ENCODE results near the gene NCKAP5. TPM values are rescaled to one million over a fixed set of nuclear protein-coding genes. Genes with fewer than 3 reads are reported as not detected.
A peak's percentile ranks its signal among the peaks of the same experiment; 100 is the strongest.

The NCKAP5 gene
- total RNA-seq, 1 experiment from 2014 or later, result 3.2 TPM

DNA sequence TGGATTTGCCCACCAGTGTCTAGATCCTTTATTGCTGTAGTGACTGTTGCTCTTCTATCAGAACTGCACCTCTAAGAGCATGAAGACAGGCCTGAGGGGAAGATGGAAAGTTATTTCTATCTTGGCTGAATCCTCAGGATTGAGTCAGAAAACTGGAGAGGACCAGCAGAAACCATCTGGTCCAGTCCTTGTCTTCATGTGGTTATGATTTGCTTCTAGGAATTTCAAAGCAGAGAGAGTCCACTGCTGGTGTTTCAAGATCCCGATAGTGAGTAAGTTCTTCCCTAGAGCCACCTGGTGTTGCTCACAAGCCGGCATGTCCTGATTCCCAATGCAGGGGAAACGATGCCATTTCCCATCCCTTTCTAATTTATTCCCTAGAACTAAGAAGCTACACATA lies 84.2 kb downstream of the NCKAP5 start:
- intact Hi-C loops (cut with micrococcal nuclease), result no loop called here
- CTCF ChIA-PET, result no interaction called here
- no peak for ATAC-seq

GRCh38 chr2:133483181-133483580 lies 85.1 kb downstream of the NCKAP5 start:
- ATAC-seq (no peak), DNase-seq (no peak)
- H2AFZ ChIP-seq (ENCODE audit: low read length), result no peak overlapping the region
- no peaks in the 10 kb centered on the region for H3K9me2 ChIP-seq (replicated peaks; ENCODE audit: low read length)
- no peaks in the 10 kb centered on the region for H4K20me1 ChIP-seq (ENCODE audit: low read length)
- ChIA-PET CTCF (no interaction called here), POLR2A (ENCODE audit: unreplicated experiment) (no interaction called here)
- no peaks in the 10 kb centered on the region for H3K27me3 ChIP-seq (ENCODE audit: low read length)
- no peak overlapping the region for H3K9ac ChIP-seq (ENCODE audit: low read length)
- H3K4me1 ChIP-seq (ENCODE audit: insufficient read depth, low read length), result peaks cover 8% of the 10 kb centered on the region
- intact Hi-C loops (cut with micrococcal nuclease), result no loop called here
- TF ChIP-seq EZH2 (IDR thresholded peaks at IDR 0.05; ENCODE audit: low read length, unreplicated experiment) (no peak), EZH2phosphoT487 (IDR thresholded peaks at IDR 0.05; ENCODE audit: borderline replicate concordance, low read length) (no peak)
- TF ChIP-seq, protein P1, sequence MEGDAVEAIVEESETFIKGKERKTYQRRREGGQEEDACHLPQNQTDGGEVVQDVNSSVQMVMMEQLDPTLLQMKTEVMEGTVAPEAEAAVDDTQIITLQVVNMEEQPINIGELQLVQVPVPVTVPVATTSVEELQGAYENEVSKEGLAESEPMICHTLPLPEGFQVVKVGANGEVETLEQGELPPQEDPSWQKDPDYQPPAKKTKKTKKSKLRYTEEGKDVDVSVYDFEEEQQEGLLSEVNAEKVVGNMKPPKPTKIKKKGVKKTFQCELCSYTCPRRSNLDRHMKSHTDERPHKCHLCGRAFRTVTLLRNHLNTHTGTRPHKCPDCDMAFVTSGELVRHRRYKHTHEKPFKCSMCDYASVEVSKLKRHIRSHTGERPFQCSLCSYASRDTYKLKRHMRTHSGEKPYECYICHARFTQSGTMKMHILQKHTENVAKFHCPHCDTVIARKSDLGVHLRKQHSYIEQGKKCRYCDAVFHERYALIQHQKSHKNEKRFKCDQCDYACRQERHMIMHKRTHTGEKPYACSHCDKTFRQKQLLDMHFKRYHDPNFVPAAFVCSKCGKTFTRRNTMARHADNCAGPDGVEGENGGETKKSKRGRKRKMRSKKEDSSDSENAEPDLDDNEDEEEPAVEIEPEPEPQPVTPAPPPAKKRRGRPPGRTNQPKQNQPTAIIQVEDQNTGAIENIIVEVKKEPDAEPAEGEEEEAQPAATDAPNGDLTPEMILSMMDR (conservative IDR thresholded peaks at IDR 0.05; ENCODE audit: low read depth, low read length), result no peak
- no peaks in the 10 kb centered on the region for H3K9me3 ChIP-seq (ENCODE audit: low read length)
- no peak overlapping the region for H3K27ac ChIP-seq (ENCODE audit: low read length)
- no peak overlapping the region for H3K4me3 ChIP-seq (ENCODE audit: low read length)
- H3F3A ChIP-seq (ENCODE audit: low read length, unreplicated experiment), result no peaks in the 10 kb centered on the region
- H3K79me2 ChIP-seq (ENCODE audit: low read length), result no peaks in the 10 kb centered on the region
- no peak overlapping the region for H3K4me2 ChIP-seq (ENCODE audit: low read length)
- no TSS peak for BruUV-seq (replicated peaks)
- H3K36me3 ChIP-seq (ENCODE audit: low read depth, low read length), result no peaks in the 10 kb centered on the region

More for the DNA sequence above, 84.2 kb downstream of the NCKAP5 start:
- POLR2A ChIA-PET (ENCODE audit: unreplicated experiment), result no interaction called here
- TF ChIP-seq EZH2 (IDR thresholded peaks at IDR 0.05; ENCODE audit: low read length, unreplicated experiment), result no peak
- TF ChIP-seq EZH2phosphoT487 (IDR thresholded peaks at IDR 0.05; ENCODE audit: borderline replicate concordance, low read length), result no peak
- TF ChIP-seq, protein P1 (conservative IDR thresholded peaks at IDR 0.05; ENCODE audit: low read depth, low read length), result no peak
- no peak overlapping the region for H2AFZ ChIP-seq (ENCODE audit: low read length)
- peaks cover 8% of the 10 kb centered on the region for H3K4me1 ChIP-seq (ENCODE audit: insufficient read depth, low read length)
- H3K79me2 ChIP-seq (ENCODE audit: low read length), result no peaks in the 10 kb centered on the region
- no peak overlapping the region for H3K27ac ChIP-seq (ENCODE audit: low read length)
- H3K4me3 ChIP-seq (ENCODE audit: low read length), result no peak overlapping the region
- H3F3A ChIP-seq (ENCODE audit: low read length, unreplicated experiment), result no peaks in the 10 kb centered on the region
- H3K27me3 ChIP-seq (ENCODE audit: low read length), result no peaks in the 10 kb centered on the region
- no peaks in the 10 kb centered on the region for H4K20me1 ChIP-seq (ENCODE audit: low read length)
- H3K9me2 ChIP-seq (replicated peaks; ENCODE audit: low read length), result no peaks in the 10 kb centered on the region
- H3K36me3 ChIP-seq (ENCODE audit: low read depth, low read length), result no peaks in the 10 kb centered on the region
- no peaks in the 10 kb centered on the region for H3K9me3 ChIP-seq (ENCODE audit: low read length)
- no peak overlapping the region for H3K9ac ChIP-seq (ENCODE audit: low read length)
- no TSS peak for BruUV-seq (replicated peaks)
- DNase-seq, result no peak
- no peak overlapping the region for H3K4me2 ChIP-seq (ENCODE audit: low read length)

GRCh38 chr2:133480707-133481429 lies 87.4 kb downstream of the NCKAP5 start:
- ChIA-PET POLR2A (ENCODE audit: unreplicated experiment) (no interaction called here), CTCF (no interaction called here)
- Histone ChIP-seq H3K36me3 (ENCODE audit: low read depth, low read length) (no peaks in the 10 kb centered on the region), H3K79me2 (ENCODE audit: low read length) (no peaks in the 10 kb centered on the region), H3K9me3 (ENCODE audit: low read length) (no peaks in the 10 kb centered on the region), H4K20me1 (ENCODE audit: low read length) (no peaks in the 10 kb centered on the region), H3F3A (ENCODE audit: low read length, unreplicated experiment) (no peaks in the 10 kb centered on the region), H3K27ac (ENCODE audit: low read length) (no peak overlapping the region), H3K4me2 (ENCODE audit: low read length) (no peak overlapping the region), H3K4me1 (ENCODE audit: insufficient read depth, low read length) (peaks cover 17% of the 10 kb centered on the region), H3K4me3 (ENCODE audit: low read length) (no peak overlapping the region), H3K27me3 (ENCODE audit: low read length) (no peaks in the 10 kb centered on the region), H2AFZ (ENCODE audit: low read length) (no peak overlapping the region), H3K9me2 (replicated peaks; ENCODE audit: low read length) (no peaks in the 10 kb centered on the region), H3K9ac (ENCODE audit: low read length) (no peak overlapping the region)
- no TSS peak for BruUV-seq (replicated peaks)
- ATAC-seq (peak; percentile 80), DNase-seq (peak; percentile 64)
- intact Hi-C loops (cut with micrococcal nuclease), result no loop called here
- TF ChIP-seq EZH2phosphoT487 (IDR thresholded peaks at IDR 0.05; ENCODE audit: borderline replicate concordance, low read length), result no peak
- TF ChIP-seq, protein P1 (conservative IDR thresholded peaks at IDR 0.05; ENCODE audit: low read depth, low read length), result no peak
- TF ChIP-seq EZH2 (IDR thresholded peaks at IDR 0.05; ENCODE audit: low read length, unreplicated experiment), result no peak

Measured in PC-3 (cell line).